Osteoblast (primary cell): ENCODE data around the gene GNG2. TPM values are rescaled to one million over a fixed set of nuclear protein-coding genes. Genes with fewer than 3 reads are reported as not detected.

ENCODE experiments used
- DNase-seq: peaks from one replicate; pipeline ENCODE4 v3.0.0; 2011; ENCODE audit warnings: low spot score, mixed read lengths; ENCODE audit not compliant: insufficient read length; ENCODE audit errors: missing footprints
- H2AFZ ChIP-seq: 2 replicates; pipeline ENCODE4 v1.6.0; 2011; ENCODE audit warnings: mild to moderate bottlenecking, low read length
- H3K27ac ChIP-seq: 2 replicates; pipeline ENCODE4 v1.5.1; 2011; ENCODE audit warnings: mild to moderate bottlenecking, low read depth, low read length, moderate library complexity
- H3K27me3 ChIP-seq: 2 replicates; pipeline ENCODE4 v1.6.0; 2012; ENCODE audit warnings: mild to moderate bottlenecking, control low read depth, inconsistent platforms, low read length, moderate library complexity; ENCODE audit not compliant: insufficient read depth
- H3K36me3 ChIP-seq: 2 replicates; pipeline ENCODE4 v1.5.1; 2011; ENCODE audit warnings: mild to moderate bottlenecking, low read length, control low read depth, moderate library complexity; ENCODE audit not compliant: insufficient read depth
- H3K4me1 ChIP-seq: 2 replicates; pipeline ENCODE4 v1.5.1; 2011; ENCODE audit warnings: mild to moderate bottlenecking, low read length, control low read depth, moderate library complexity; ENCODE audit not compliant: insufficient read depth
- H3K4me2 ChIP-seq: 2 replicates; pipeline ENCODE4 v1.6.0; 2011; ENCODE audit warnings: mild to moderate bottlenecking, low read length; ENCODE audit not compliant: insufficient read depth
- H3K4me3 ChIP-seq: fragments of 200-600 bp; sonication (generic); 3 replicates; pipeline ENCODE4 v1.5.1; 2012; ENCODE audit warnings: mild to moderate bottlenecking, low read length, inconsistent platforms; ENCODE audit not compliant: insufficient read depth
- H3K79me2 ChIP-seq: 2 replicates; pipeline ENCODE4 v1.6.0; 2012; ENCODE audit warnings: mild to moderate bottlenecking, low read length, control low read depth, inconsistent platforms; ENCODE audit not compliant: insufficient read depth
- H3K9me3 ChIP-seq: 2 replicates; pipeline ENCODE4 v1.5.1; 2011; ENCODE audit warnings: low read depth, low read length, control low read depth
- H4K20me1 ChIP-seq: 2 replicates; pipeline ENCODE4 v1.6.0; 2012; ENCODE audit warnings: mild to moderate bottlenecking, low read length, control low read depth; ENCODE audit not compliant: insufficient read depth
- CTCF ChIP-seq: IDR thresholded peaks from 2 replicates; pipeline ENCODE4 v1.5.1; 2011; ENCODE audit warnings: mild to moderate bottlenecking, low read depth, low read length, moderate library complexity; ENCODE audit errors: extremely low read depth
- total RNA-seq: library from RNA; depleted of rRNA; stranded (reverse); fragments of >200 nt; gene quantifications from 2 replicates; pipeline ENCODE4 v1.2.3, GENCODE V29; 2012

GNG2 gene
- total RNA-seq, 1 donor, result 9.8 TPM

- Histone ChIP-seq H3K9me3 (no peaks in the 10 kb centered on the region), H3K27ac (no peak overlapping the region), H3K36me3 (no peaks in the 10 kb centered on the region), H2AFZ (peak overlapping the region; percentile 57), H3K4me2 (peak overlapping the region; percentile 51), H3K4me3 (peak overlapping the region; percentile 40), H3K27me3 (no peaks in the 10 kb centered on the region), H4K20me1 (no peaks in the 10 kb centered on the region), H3K4me1 (peaks cover 4% of the 10 kb centered on the region), H3K79me2 (no peaks in the 10 kb centered on the region)
- DNase-seq, result no peak
- no peak for TF ChIP-seq CTCF
Measured at GRCh38 chr14:51922624-51923023, 62.2 kb downstream of the GNG2 start.

GRCh38 chr14:51924600-51924999, 64.2 kb downstream of the GNG2 start:
- TF ChIP-seq CTCF, result no peak
- no peaks in the 10 kb centered on the region for H3K9me3 ChIP-seq
- H2AFZ ChIP-seq, result no peak overlapping the region
- H3K4me2 ChIP-seq, result no peak overlapping the region
- H3K36me3 ChIP-seq, result no peaks in the 10 kb centered on the region
- H3K27me3 ChIP-seq, result no peaks in the 10 kb centered on the region
- peaks cover 10% of the 10 kb centered on the region for H3K4me1 ChIP-seq
- no peaks in the 10 kb centered on the region for H3K79me2 ChIP-seq
- H4K20me1 ChIP-seq, result no peaks in the 10 kb centered on the region
- no peak overlapping the region for H3K27ac ChIP-seq
- no peak for DNase-seq
- no peak overlapping the region for H3K4me3 ChIP-seq

- Histone ChIP-seq H3K27ac (no peak overlapping the region), H3K36me3 (no peaks in the 10 kb centered on the region), H3K9me3 (no peaks in the 10 kb centered on the region), H3K4me1 (peaks cover 12% of the 10 kb centered on the region), H3K27me3 (no peaks in the 10 kb centered on the region), H3K4me2 (no peak overlapping the region), H2AFZ (no peak overlapping the region), H3K79me2 (no peaks in the 10 kb centered on the region), H3K4me3 (no peak overlapping the region), H4K20me1 (no peaks in the 10 kb centered on the region)
- DNase-seq, result no peak
- no peak for TF ChIP-seq CTCF
Measured at GRCh38 chr14:51925980-51926379, 65.6 kb downstream of the GNG2 start.

- Histone ChIP-seq H4K20me1 (no peaks in the 10 kb centered on the region), H3K36me3 (no peaks in the 10 kb centered on the region), H3K79me2 (no peaks in the 10 kb centered on the region), H3K4me1 (peaks cover 12% of the 10 kb centered on the region), H3K27ac (no peak overlapping the region), H3K27me3 (no peaks in the 10 kb centered on the region), H2AFZ (no peak overlapping the region), H3K4me2 (no peak overlapping the region), H3K4me3 (no peak overlapping the region), H3K9me3 (no peaks in the 10 kb centered on the region)
- no peak for TF ChIP-seq CTCF
- DNase-seq, result no peak
Measured at GRCh38 chr14:51926449-51926848, 66.0 kb downstream of the GNG2 start.
